ENCODE data around the gene FAM163B. TPM values are rescaled to one million over a fixed set of nuclear protein-coding genes. Genes with fewer than 3 reads are reported as not detected.
A peak's percentile ranks its signal among the peaks of the same experiment; 100 is the strongest.

FAM163B gene
- total and polyA plus RNA-seq, 2 experiments from 2014 or later, result 0.35 to 1.0 TPM

GRCh38 chr9:133593587-133594253, 15.5 kb downstream of the FAM163B start:
- H3K4me1 ChIP-seq (ENCODE audit: insufficient read depth), result no peaks in the 10 kb centered on the region
- 85% methylated on average over 15 of the region's 15 CpGs for WGBS (ENCODE audit: low lambda C conversion rate, missing lambda C conversion rate)
- H3K4me2 ChIP-seq, result no peak overlapping the region
- no peaks in the 10 kb centered on the region for H3K9me2 ChIP-seq (replicated peaks; ENCODE audit: insufficient read depth)
- no peak for DNase-seq (ENCODE audit: low spot score)
- no peaks in the 10 kb centered on the region for H3K36me3 ChIP-seq (replicated peaks; ENCODE audit: insufficient read depth, low read depth)
- no peaks in the 10 kb centered on the region for H3K79me2 ChIP-seq
- H3K9me3 ChIP-seq (ENCODE audit: low read depth), result peaks cover 6% of the 10 kb centered on the region
- H4K20me1 ChIP-seq (ENCODE audit: insufficient read depth, poor library complexity, severe bottlenecking), result no peaks in the 10 kb centered on the region
- no peak overlapping the region for H3K4me3 ChIP-seq
- H3K27ac ChIP-seq, result no peak overlapping the region
- TF ChIP-seq, protein P1, sequence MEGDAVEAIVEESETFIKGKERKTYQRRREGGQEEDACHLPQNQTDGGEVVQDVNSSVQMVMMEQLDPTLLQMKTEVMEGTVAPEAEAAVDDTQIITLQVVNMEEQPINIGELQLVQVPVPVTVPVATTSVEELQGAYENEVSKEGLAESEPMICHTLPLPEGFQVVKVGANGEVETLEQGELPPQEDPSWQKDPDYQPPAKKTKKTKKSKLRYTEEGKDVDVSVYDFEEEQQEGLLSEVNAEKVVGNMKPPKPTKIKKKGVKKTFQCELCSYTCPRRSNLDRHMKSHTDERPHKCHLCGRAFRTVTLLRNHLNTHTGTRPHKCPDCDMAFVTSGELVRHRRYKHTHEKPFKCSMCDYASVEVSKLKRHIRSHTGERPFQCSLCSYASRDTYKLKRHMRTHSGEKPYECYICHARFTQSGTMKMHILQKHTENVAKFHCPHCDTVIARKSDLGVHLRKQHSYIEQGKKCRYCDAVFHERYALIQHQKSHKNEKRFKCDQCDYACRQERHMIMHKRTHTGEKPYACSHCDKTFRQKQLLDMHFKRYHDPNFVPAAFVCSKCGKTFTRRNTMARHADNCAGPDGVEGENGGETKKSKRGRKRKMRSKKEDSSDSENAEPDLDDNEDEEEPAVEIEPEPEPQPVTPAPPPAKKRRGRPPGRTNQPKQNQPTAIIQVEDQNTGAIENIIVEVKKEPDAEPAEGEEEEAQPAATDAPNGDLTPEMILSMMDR (IDR thresholded peaks at IDR 0.05; ENCODE audit: poor library complexity), result no peak
- no peak for TF ChIP-seq EZH2phosphoT487 (IDR thresholded peaks at IDR 0.05; ENCODE audit: low read depth, severe bottlenecking, unreplicated experiment)
- TF ChIP-seq EZH2 (IDR thresholded peaks at IDR 0.05; ENCODE audit: borderline replicate concordance), result no peak
- H3K27me3 ChIP-seq, result no peaks in the 10 kb centered on the region
- H2AFZ ChIP-seq, result no peak overlapping the region

GRCh38 chr9:133592731-133593409, 16.3 kb downstream of the FAM163B start:
- Histone ChIP-seq H3K4me1 (ENCODE audit: insufficient read depth) (no peaks in the 10 kb centered on the region), H3K27me3 (no peaks in the 10 kb centered on the region), H2AFZ (no peak overlapping the region), H3K79me2 (no peaks in the 10 kb centered on the region), H3K36me3 (replicated peaks; ENCODE audit: insufficient read depth, low read depth) (no peaks in the 10 kb centered on the region), H3K27ac (no peak overlapping the region), H3K9me3 (ENCODE audit: low read depth) (peaks cover 6% of the 10 kb centered on the region), H3K4me2 (no peak overlapping the region), H3K4me3 (no peak overlapping the region), H3K9me2 (replicated peaks; ENCODE audit: insufficient read depth) (no peaks in the 10 kb centered on the region), H4K20me1 (ENCODE audit: insufficient read depth, poor library complexity, severe bottlenecking) (no peaks in the 10 kb centered on the region)
- no peak for DNase-seq (ENCODE audit: low spot score)
- WGBS (ENCODE audit: low lambda C conversion rate, missing lambda C conversion rate), result 88% methylated on average over 14 of the region's 17 CpGs
- TF ChIP-seq EZH2phosphoT487 (IDR thresholded peaks at IDR 0.05; ENCODE audit: low read depth, severe bottlenecking, unreplicated experiment) (no peak), EZH2 (IDR thresholded peaks at IDR 0.05; ENCODE audit: borderline replicate concordance) (no peak)
- TF ChIP-seq, protein P1 (IDR thresholded peaks at IDR 0.05; ENCODE audit: poor library complexity), result peak; percentile 16

GRCh38 chr9:133591985-133592384, 17.2 kb downstream of the FAM163B start:
- H2AFZ ChIP-seq, result no peak overlapping the region
- H3K4me2 ChIP-seq, result no peak overlapping the region
- TF ChIP-seq, protein P1 (IDR thresholded peaks at IDR 0.05; ENCODE audit: poor library complexity), result no peak
- no peak for TF ChIP-seq EZH2 (IDR thresholded peaks at IDR 0.05; ENCODE audit: borderline replicate concordance)
- H3K9me3 ChIP-seq (ENCODE audit: low read depth), result no peaks in the 10 kb centered on the region
- DNase-seq (ENCODE audit: low spot score), result no peak
- H3K27me3 ChIP-seq, result no peaks in the 10 kb centered on the region
- WGBS (ENCODE audit: low lambda C conversion rate, missing lambda C conversion rate), result 67% methylated on average over 10 of the region's 10 CpGs
- no peaks in the 10 kb centered on the region for H3K79me2 ChIP-seq
- H3K4me1 ChIP-seq (ENCODE audit: insufficient read depth), result no peaks in the 10 kb centered on the region
- H3K4me3 ChIP-seq, result no peak overlapping the region
- no peaks in the 10 kb centered on the region for H3K36me3 ChIP-seq (replicated peaks; ENCODE audit: insufficient read depth, low read depth)
- no peaks in the 10 kb centered on the region for H3K9me2 ChIP-seq (replicated peaks; ENCODE audit: insufficient read depth)
- H4K20me1 ChIP-seq (ENCODE audit: insufficient read depth, poor library complexity, severe bottlenecking), result no peaks in the 10 kb centered on the region
- H3K27ac ChIP-seq, result no peak overlapping the region

All from hepatocyte (in vitro differentiated cells).